Fibroblast of lung (primary cell): ENCODE data around the gene KATNBL1.

Source experiments
- EZH2 ChIP-seq: IDR thresholded peaks from 2 replicates; pipeline ENCODE4 v1.5.1; 2012; ENCODE audit warnings: low read length, control low read depth, mild to moderate bottlenecking; ENCODE audit errors: missing control alignments
- TF ChIP-seq, protein P1 (sequence below), 2 donors: IDR thresholded peaks in 1 of 2; conservative IDR thresholded peaks in 1 of 2; 1 replicate in 1 of 2; 2 replicates in 1 of 2; pipeline ENCODE4 v1.5.1; 2011 to 2012; ENCODE audit warnings: low read length in 2 of 2, control low read depth in 1 of 2, inconsistent platforms in 1 of 2, low read depth in 1 of 2, mild to moderate bottlenecking in 1 of 2

DNA sequence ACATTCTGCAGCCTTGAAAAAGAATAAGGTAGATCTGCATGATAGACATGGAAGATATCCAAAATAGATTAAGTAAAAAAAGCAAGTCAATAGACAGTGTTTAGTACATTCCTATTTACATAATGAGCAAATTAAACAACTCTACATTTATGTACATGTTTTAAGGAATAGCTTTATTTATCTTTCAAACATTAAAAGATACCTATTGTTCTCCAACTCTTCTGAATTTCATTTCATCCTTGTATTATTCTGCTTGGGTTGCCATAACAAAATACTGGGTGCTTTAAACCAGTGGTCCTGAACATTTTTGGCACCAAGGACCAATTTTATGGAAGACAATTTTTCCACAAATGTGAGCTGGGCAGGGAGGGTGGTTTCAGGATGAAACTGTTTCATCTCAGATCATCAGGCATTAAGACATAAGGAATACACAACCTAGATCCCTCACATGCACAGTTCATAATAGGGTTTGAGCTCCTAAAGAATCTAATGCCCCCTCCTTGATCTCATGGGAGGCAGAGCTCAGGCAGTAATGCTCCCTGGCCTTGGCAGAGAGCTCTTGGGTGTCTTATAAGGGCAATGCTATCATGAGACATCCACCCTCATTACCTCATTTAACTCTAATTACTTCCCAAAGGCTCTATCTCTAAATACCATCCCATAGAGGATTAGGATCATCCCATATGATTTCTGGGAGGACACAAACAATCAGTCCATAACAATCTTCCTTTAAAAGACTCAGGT, 6.8 kb upstream of the KATNBL1 start:
- TF ChIP-seq, protein P1, sequence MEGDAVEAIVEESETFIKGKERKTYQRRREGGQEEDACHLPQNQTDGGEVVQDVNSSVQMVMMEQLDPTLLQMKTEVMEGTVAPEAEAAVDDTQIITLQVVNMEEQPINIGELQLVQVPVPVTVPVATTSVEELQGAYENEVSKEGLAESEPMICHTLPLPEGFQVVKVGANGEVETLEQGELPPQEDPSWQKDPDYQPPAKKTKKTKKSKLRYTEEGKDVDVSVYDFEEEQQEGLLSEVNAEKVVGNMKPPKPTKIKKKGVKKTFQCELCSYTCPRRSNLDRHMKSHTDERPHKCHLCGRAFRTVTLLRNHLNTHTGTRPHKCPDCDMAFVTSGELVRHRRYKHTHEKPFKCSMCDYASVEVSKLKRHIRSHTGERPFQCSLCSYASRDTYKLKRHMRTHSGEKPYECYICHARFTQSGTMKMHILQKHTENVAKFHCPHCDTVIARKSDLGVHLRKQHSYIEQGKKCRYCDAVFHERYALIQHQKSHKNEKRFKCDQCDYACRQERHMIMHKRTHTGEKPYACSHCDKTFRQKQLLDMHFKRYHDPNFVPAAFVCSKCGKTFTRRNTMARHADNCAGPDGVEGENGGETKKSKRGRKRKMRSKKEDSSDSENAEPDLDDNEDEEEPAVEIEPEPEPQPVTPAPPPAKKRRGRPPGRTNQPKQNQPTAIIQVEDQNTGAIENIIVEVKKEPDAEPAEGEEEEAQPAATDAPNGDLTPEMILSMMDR (conservative IDR thresholded peaks at IDR 0.05 in 1 of 2, IDR thresholded peaks at IDR 0.05 in 1 of 2; ENCODE audit: low read depth in 1 of 2, low read length in 2 of 2): no peak
- TF ChIP-seq EZH2: no peak
